Measurements from ENCODE around the gene GNPNAT1. TPM values are rescaled to one million over a fixed set of nuclear protein-coding genes. Genes with fewer than 3 reads are reported as not detected.

Gene GNPNAT1
- polyA plus RNA-seq, 1 donor from 2014 or later: 10.1 TPM

DNA sequence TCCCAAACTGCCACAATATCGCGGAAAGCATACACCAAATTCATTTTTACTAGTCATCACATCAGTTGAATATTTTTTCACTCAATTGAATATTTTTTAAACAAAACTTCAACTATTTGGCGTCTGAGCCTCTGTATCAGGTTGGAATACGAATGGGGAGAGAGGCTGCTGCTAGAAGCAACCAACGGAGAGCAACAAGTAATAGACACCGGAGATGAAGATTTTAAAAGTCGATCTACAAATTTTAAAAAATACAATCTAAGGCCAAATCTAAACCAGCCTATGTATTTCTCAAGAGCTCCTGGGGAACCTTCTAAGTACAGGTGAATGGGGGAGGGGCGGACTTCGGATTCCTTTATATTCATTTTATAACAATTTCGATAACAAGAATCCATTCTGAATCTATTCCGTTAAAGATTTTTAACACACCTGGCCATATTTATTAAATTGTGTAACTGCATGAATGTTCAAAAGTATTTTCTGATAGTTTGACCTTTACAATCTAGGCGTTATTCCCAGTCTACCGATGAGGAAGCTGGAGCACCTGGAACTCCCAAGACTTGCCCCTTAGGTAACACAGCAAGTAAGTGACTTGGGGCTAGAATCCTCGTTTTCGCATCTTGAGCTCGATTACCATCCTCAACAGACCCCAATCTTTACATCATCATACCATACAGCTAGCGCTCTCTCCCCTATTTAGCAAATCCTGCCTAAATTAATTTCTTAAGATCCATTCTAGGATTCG lies 1.2 kb downstream of the GNPNAT1 start:
- Histone ChIP-seq H3K4me2 (ENCODE audit: low read length) (peak overlapping the region; percentile 69), H3F3A (ENCODE audit: insufficient read depth, low read length, poor library complexity, severe bottlenecking) (no peaks in the 10 kb centered on the region), H2AFZ (ENCODE audit: low read depth, low read length) (peak overlapping the region; percentile 76), H3K27ac (ENCODE audit: low read length) (no peak overlapping the region), H3K9me2 (ENCODE audit: insufficient read depth, low read length) (no peaks in the 10 kb centered on the region), H3K27me3 (ENCODE audit: insufficient read depth, low read depth, low read length) (no peaks in the 10 kb centered on the region), H3K4me3 (ENCODE audit: low read length) (peak overlapping the region; percentile 94), H3K9me3 (ENCODE audit: low read length) (no peaks in the 10 kb centered on the region), H4K20me1 (ENCODE audit: insufficient read depth) (no peaks in the 10 kb centered on the region), H3K9ac (ENCODE audit: low read length) (peak overlapping the region; percentile 71), H3K79me2 (replicated peaks; ENCODE audit: insufficient read depth, low read length) (peaks cover 11% of the 10 kb centered on the region), H3K36me3 (ENCODE audit: insufficient read depth, low read length) (no peaks in the 10 kb centered on the region)
- TF ChIP-seq REST (IDR thresholded peaks at IDR 0.05; ENCODE audit: borderline replicate concordance) (no peak), TAF1 (IDR thresholded peaks at IDR 0.05; ENCODE audit: low read depth) (no peak), MXI1 (conservative IDR thresholded peaks at IDR 0.05; ENCODE audit: poor library complexity, severe bottlenecking) (no peak), SMC3 (conservative IDR thresholded peaks at IDR 0.05; ENCODE audit: poor library complexity) (no peak), RAD21 (conservative IDR thresholded peaks at IDR 0.05) (no peak), POLR2AphosphoS5 (IDR thresholded peaks at IDR 0.05) (no peak), CTCF (IDR thresholded peaks at IDR 0.05; ENCODE audit: poor library complexity, severe bottlenecking) (no peak)

DNA sequence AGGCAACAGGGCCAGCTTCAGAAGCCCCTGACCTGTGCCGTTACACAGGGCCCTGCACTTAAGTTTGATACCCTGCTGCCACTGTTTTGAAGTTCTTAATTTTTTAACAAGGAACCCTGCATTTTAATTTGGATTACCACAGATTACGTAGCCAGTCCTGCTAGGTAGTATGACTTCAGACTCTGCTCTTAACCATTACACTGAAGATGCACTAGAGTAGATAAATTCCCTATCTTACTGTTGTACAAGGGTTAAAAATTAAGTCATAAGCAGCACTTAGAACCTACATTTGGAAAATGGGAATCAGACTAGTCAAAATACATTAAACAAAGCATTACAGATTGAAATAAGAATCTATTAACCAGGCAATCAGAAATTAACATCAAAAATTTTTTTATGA lies 2.3 kb downstream of the GNPNAT1 start:
- Histone ChIP-seq H3K9me3 (ENCODE audit: low read length) (no peaks in the 10 kb centered on the region), H3K9me2 (ENCODE audit: insufficient read depth, low read length) (no peaks in the 10 kb centered on the region), H3F3A (ENCODE audit: insufficient read depth, low read length, poor library complexity, severe bottlenecking) (no peaks in the 10 kb centered on the region), H2AFZ (ENCODE audit: low read depth, low read length) (no peak overlapping the region), H3K27ac (ENCODE audit: low read length) (no peak overlapping the region), H3K4me2 (ENCODE audit: low read length) (no peak overlapping the region), H3K4me3 (ENCODE audit: low read length) (no peak overlapping the region), H3K27me3 (ENCODE audit: insufficient read depth, low read depth, low read length) (no peaks in the 10 kb centered on the region), H3K9ac (ENCODE audit: low read length) (no peak overlapping the region), H4K20me1 (ENCODE audit: insufficient read depth) (no peaks in the 10 kb centered on the region), H3K36me3 (ENCODE audit: insufficient read depth, low read length) (no peaks in the 10 kb centered on the region), H3K79me2 (replicated peaks; ENCODE audit: insufficient read depth, low read length) (peaks cover 11% of the 10 kb centered on the region)
- TF ChIP-seq EZH2 (IDR thresholded peaks at IDR 0.05; ENCODE audit: borderline replicate concordance, insufficient read depth, low read length, poor library complexity, severe bottlenecking) (no peak), SMC3 (conservative IDR thresholded peaks at IDR 0.05; ENCODE audit: poor library complexity) (no peak), RAD21 (conservative IDR thresholded peaks at IDR 0.05) (no peak), REST (IDR thresholded peaks at IDR 0.05; ENCODE audit: borderline replicate concordance) (no peak), POLR2AphosphoS5 (IDR thresholded peaks at IDR 0.05) (no peak)

All from neural cell (in vitro differentiated cells).